Smooth muscle cell (in vitro differentiated cells): ENCODE data around the gene SIPA1L3. TPM values are rescaled to one million over a fixed set of nuclear protein-coding genes. Genes with fewer than 3 reads are reported as not detected.

Source experiments
- DNase-seq: peaks from one replicate; lab custom pipeline; 2025; ENCODE audit not compliant: unreplicated experiment; lab: John Stamatoyannopoulos, UW
- H2AFZ ChIP-seq: fragments of 200-600 bp; sonication (generic); 2 replicates; pipeline ENCODE4 v1.6.0; 2016; ENCODE audit warnings: antibody characterized with exemption, low read depth, mild to moderate bottlenecking
- H3F3A ChIP-seq: fragments of 200-600 bp; sonication (generic); 2 replicates; pipeline ENCODE4 v1.6.0; 2017; ENCODE audit warnings: antibody characterized with exemption, low read depth
- H3K27ac ChIP-seq: fragments of 200-600 bp; sonication (generic); 2 replicates; pipeline ENCODE4 v1.5.1; 2016; ENCODE audit warnings: low read depth, mild to moderate bottlenecking
- H3K27me3 ChIP-seq: fragments of 200-600 bp; sonication (generic); 2 replicates; pipeline ENCODE4 v1.6.1; 2016; ENCODE audit warnings: low read depth, mild to moderate bottlenecking
- H3K36me3 ChIP-seq: fragments of 200-600 bp; sonication (generic); 2 replicates; pipeline ENCODE4 v1.5.1; 2016; ENCODE audit warnings: low read depth
- H3K4me1 ChIP-seq: fragments of 200-600 bp; sonication (generic); 2 replicates; pipeline ENCODE4 v1.5.1; 2016; ENCODE audit warnings: low read depth
- H3K4me2 ChIP-seq: fragments of 200-600 bp; sonication (generic); 2 replicates; pipeline ENCODE4 v1.6.0; 2016; ENCODE audit warnings: mild to moderate bottlenecking
- H3K4me3 ChIP-seq: fragments of 200-600 bp; sonication (generic); 2 replicates; pipeline ENCODE4 v1.5.1; 2016; ENCODE audit warnings: mild to moderate bottlenecking
- H3K79me2 ChIP-seq: fragments of 200-600 bp; sonication (generic); 2 replicates; pipeline ENCODE4 v1.6.0; 2016; ENCODE audit warnings: low read depth, mild to moderate bottlenecking
- H3K9ac ChIP-seq: fragments of 200-600 bp; sonication (generic); 2 replicates; pipeline ENCODE4 v1.6.0; 2016; ENCODE audit warnings: low read depth
- H3K9me3 ChIP-seq: fragments of 200-600 bp; sonication (generic); replicated peaks from 2 replicates; pipeline ENCODE4 v1.5.1; 2016; ENCODE audit warnings: low read depth
- H4K20me1 ChIP-seq: fragments of 200-600 bp; sonication (generic); 2 replicates; pipeline ENCODE4 v1.6.0; 2016; ENCODE audit warnings: low read depth
- CTCF ChIP-seq: fragments of 200-600 bp; sonication (generic); IDR thresholded peaks from 2 replicates; pipeline ENCODE4 v1.5.1; 2017; ENCODE audit warnings: borderline replicate concordance, mild to moderate bottlenecking, antibody characterized with exemption; ENCODE audit not compliant: insufficient read depth, poor library complexity, severe bottlenecking
- WGBS: methylation state at CpG from one replicate; pipeline ENCODE4 v1.1.7; 2016; ENCODE audit warnings: low lambda C conversion rate; 5-methylcytosine and 5-hydroxymethylcytosine counted together
- polyA plus RNA-seq: library from polyadenylated mRNA; unstranded; fragments of >200 nt; fragmentation: Nextera tagmentation; extraction: Ambion mirVana; gene quantifications from 2 replicates; pipeline ENCODE4 v1.2.1, GENCODE V29; 2016
- total RNA-seq: library from RNA; depleted of rRNA; stranded (reverse); fragments of >200 nt; gene quantifications from 2 replicates; pipeline ENCODE4 v1.2.3, GENCODE V29; 2014

SIPA1L3 gene
- total and polyA plus RNA-seq, 2 experiments from 2014 or later = 6.5 to 7.6 TPM

- TF ChIP-seq CTCF = no peak
- Histone ChIP-seq H3K4me3 (no peak overlapping the region), H2AFZ (no peak overlapping the region), H3K9me3 (no peaks in the 10 kb centered on the region), H3K36me3 (no peaks in the 10 kb centered on the region), H3K79me2 (no peaks in the 10 kb centered on the region), H3K4me2 (no peak overlapping the region), H3K9ac (no peak overlapping the region), H3K27me3 (peaks cover 33% of the 10 kb centered on the region), H4K20me1 (no peaks in the 10 kb centered on the region), H3K27ac (no peak overlapping the region), H3K4me1 (peaks cover 29% of the 10 kb centered on the region), H3F3A (no peaks in the 10 kb centered on the region)
- WGBS = 100% methylated on average over 3 of the region's 3 CpGs
- DNase-seq = no peak
Observed at GRCh38 chr19:38208571-38208970, 301.6 kb downstream of the SIPA1L3 start.

GRCh38 chr19:38209152-38209551 lies 302.1 kb downstream of the SIPA1L3 start:
- peak overlapping the region; percentile 34 for H3K4me3 ChIP-seq
- no peak overlapping the region for H2AFZ ChIP-seq
- no peak for TF ChIP-seq CTCF
- H3K4me2 ChIP-seq = peak overlapping the region; percentile 79
- peaks cover 33% of the 10 kb centered on the region for H3K27me3 ChIP-seq
- no peaks in the 10 kb centered on the region for H3F3A ChIP-seq
- no peaks in the 10 kb centered on the region for H4K20me1 ChIP-seq
- no peak overlapping the region for H3K9ac ChIP-seq
- no peaks in the 10 kb centered on the region for H3K36me3 ChIP-seq
- H3K4me1 ChIP-seq = peaks cover 29% of the 10 kb centered on the region
- 20% methylated on average over 5 of the region's 5 CpGs for WGBS
- no peak for DNase-seq
- H3K9me3 ChIP-seq = no peaks in the 10 kb centered on the region
- H3K27ac ChIP-seq = no peak overlapping the region
- no peaks in the 10 kb centered on the region for H3K79me2 ChIP-seq

- Histone ChIP-seq H3K9ac (no peak overlapping the region), H3K4me2 (peak overlapping the region; percentile 79), H4K20me1 (no peaks in the 10 kb centered on the region), H3K4me1 (peaks cover 29% of the 10 kb centered on the region), H2AFZ (no peak overlapping the region), H3K36me3 (no peaks in the 10 kb centered on the region), H3K9me3 (no peaks in the 10 kb centered on the region), H3K27ac (no peak overlapping the region), H3F3A (no peaks in the 10 kb centered on the region), H3K79me2 (no peaks in the 10 kb centered on the region), H3K4me3 (peak overlapping the region; percentile 34), H3K27me3 (peaks cover 33% of the 10 kb centered on the region)
- TF ChIP-seq CTCF = no peak
- peak; percentile 24 for DNase-seq
- 8% methylated on average over 27 of the region's 30 CpGs for WGBS
Observed at GRCh38 chr19:38209671-38210457, 302.9 kb downstream of the SIPA1L3 start.
